ENCODE data around the gene TRIM47.

- no peak for TF ChIP-seq CTCF (CRISPR knock-in tag; IDR thresholded peaks at IDR 0.05)
- TF ChIP-seq PCBP2 (optimal IDR thresholded peaks at IDR 0.05; ENCODE audit: low read depth, low read length, poor library complexity, severe bottlenecking), result no peak
- TF ChIP-seq HDAC2 (CRISPR knock-in tag; IDR thresholded peaks at IDR 0.05), result no peak
- TF ChIP-seq ZNF101 (CRISPR knock-in tag; IDR thresholded peaks at IDR 0.05; ENCODE audit: borderline replicate concordance, low read depth), result no peak
- no peak for TF ChIP-seq POLR2A (IDR thresholded peaks at IDR 0.05; ENCODE audit: insufficient read depth in 1 of 2, low read depth in 2 of 2, low read length in 2 of 2)
- TF ChIP-seq KAT8 (CRISPR knock-in tag; IDR thresholded peaks at IDR 0.05), result no peak
- TF ChIP-seq ATF2 (CRISPR knock-in tag; IDR thresholded peaks at IDR 0.05), result no peak
- TF ChIP-seq PHF20 (CRISPR knock-in tag; IDR thresholded peaks at IDR 0.05), result no peak
Observed at GRCh38 chr17:75880266-75880665, 1.9 kb upstream of the TRIM47 start.

Measured in HepG2 (cell line).